Suprapubic skin (tissue), 3 donors: ENCODE data around the gene SLC25A29.
A peak's percentile ranks its signal among the peaks of the same experiment; 100 is the strongest.

Experiments
- CTCF ChIP-seq, 2 donors: fragments of 200-600 bp in 1 of 2; fragments of 450-650 bp in 1 of 2; sonication (generic) in 1 of 2; IDR thresholded peaks; one replicate each; pipeline ENCODE4 v1.5.1; 2016 to 2019; ENCODE audit warnings: antibody characterized with exemption in 2 of 2, mild to moderate bottlenecking in 1 of 2, moderate library complexity in 1 of 2
- POLR2A ChIP-seq, 2 donors: fragments of 450-650 bp; IDR thresholded peaks; one replicate each; pipeline ENCODE4 v1.6.1; 2017; ENCODE audit warnings: antibody characterized with exemption in 2 of 2, mild to moderate bottlenecking in 2 of 2, moderate library complexity in 2 of 2

- TF ChIP-seq POLR2A (IDR thresholded peaks at IDR 0.05), result no peak
- peak; percentile 10 to 45 for TF ChIP-seq CTCF (IDR thresholded peaks at IDR 0.05)
These were observed 59.3 kb downstream of the SLC25A29 start for GRCh38 chr14:100246809-100247428.
